Pons (tissue), 1 donor: ENCODE results near the gene FXYD1.
A peak's percentile ranks its signal among the peaks of the same experiment; 100 is the strongest.

Source experiments
- DNase-seq: peaks from one replicate; pipeline ENCODE4 v3.0.0-alpha.2; 2016; ENCODE audit warnings: low spot score

The FXYD1 gene

GRCh38 chr19:35107545-35107944 lies 31.1 kb upstream of the FXYD1 start:
- DNase-seq: peak; percentile 98

- DNase-seq: no peak
Observed at GRCh38 chr19:35108730-35109129, 29.9 kb upstream of the FXYD1 start.

- DNase-seq: no peak
Observed at GRCh38 chr19:35109395-35110112, 29.1 kb upstream of the FXYD1 start.

GRCh38 chr19:35110974-35111373 lies 27.6 kb upstream of the FXYD1 start:
- DNase-seq: no peak

- no peak for DNase-seq
Observed at GRCh38 chr19:35112995-35113688, 25.5 kb upstream of the FXYD1 start.

- peak; percentile 89 for DNase-seq
Observed at GRCh38 chr19:35114353-35115176, 24.1 kb upstream of the FXYD1 start.

- DNase-seq: peak; percentile 95
Observed at GRCh38 chr19:35115177-35115951, 23.3 kb upstream of the FXYD1 start, which contains the start of gene FXYD3. Gene FXYD3 (plus strand): TSS chr19:35115823. CDS start chr19:35119377, 3,554 bp downstream.

GRCh38 chr19:35116072-35116801 lies 22.4 kb upstream of the FXYD1 start:
- no peak for DNase-seq

GRCh38 chr19:35117116-35117515 lies 21.5 kb upstream of the FXYD1 start:
- no peak for DNase-seq

GRCh38 chr19:35117799-35118198 lies 20.8 kb upstream of the FXYD1 start:
- no peak for DNase-seq

- no peak for DNase-seq
Observed at GRCh38 chr19:35118268-35119020, 20.2 kb upstream of the FXYD1 start.

GRCh38 chr19:35119091-35119490 lies 19.5 kb upstream of the FXYD1 start:
- DNase-seq: no peak

GRCh38 chr19:35119578-35120155 lies 19.0 kb upstream of the FXYD1 start:
- no peak for DNase-seq

GRCh38 chr19:35120492-35120891 lies 18.1 kb upstream of the FXYD1 start:
- DNase-seq: peak; percentile 73

- no peak for DNase-seq
Observed at GRCh38 chr19:35120898-35121297, 17.7 kb upstream of the FXYD1 start.

GRCh38 chr19:35122687-35123551 lies 15.7 kb upstream of the FXYD1 start:
- DNase-seq: no peak

- peak; percentile 60 for DNase-seq
Observed at GRCh38 chr19:35123573-35123972, 15.1 kb upstream of the FXYD1 start.

- DNase-seq: peak; percentile 97
Observed at GRCh38 chr19:35124098-35125060, 14.2 kb upstream of the FXYD1 start.
